OCI-LY3 (cell line): ENCODE measurements around the gene IFITM1.

Experiments used
- CTCF ChIP-seq: fragments of 200-600, 300-600 bp; sonication (generic); IDR thresholded peaks from 2 replicates; pipeline ENCODE4 v1.5.1; 2014; ENCODE audit warnings: antibody characterized with exemption, low read length, low read depth
- EZH2phosphoT487 ChIP-seq: fragments of 200-600 bp; shearing (Covaris generic); IDR thresholded peaks from 2 replicates; pipeline ENCODE4 v1.6.1; 2018; ENCODE audit warnings: antibody characterized with exemption, mixed run types, low read depth

GRCh38 chr11:327581-327923 lies 13.7 kb downstream of the IFITM1 start:
- TF ChIP-seq EZH2phosphoT487 (no peak), CTCF (no peak)
